Stomach (tissue), 4 donors: Measurements from ENCODE around the gene CCDC178.

Experiments
- CTCF ChIP-seq, 7 experiments: fragments of 450-650 bp in 4 of 7; fragments of 200-600 bp in 3 of 7; sonication (generic) in 3 of 7; IDR thresholded peaks; one replicate each; pipeline ENCODE4 v1.5.1; 2016 to 2019; ENCODE audit warnings: antibody characterized with exemption in 7 of 7, control low read depth in 2 of 7, mild to moderate bottlenecking in 1 of 7
- EP300 ChIP-seq: sonication (generic); formaldehyde crosslinking; IDR thresholded peaks from one replicate; pipeline ENCODE4 v1.6.1; 2017; ENCODE audit warnings: antibody characterized with exemption
- POLR2A ChIP-seq, 4 donors: fragments of 450-650 bp; IDR thresholded peaks; one replicate each; pipeline ENCODE4 v1.6.1; 2016; ENCODE audit warnings: antibody characterized with exemption in 4 of 4, control low read depth in 2 of 4, mild to moderate bottlenecking in 1 of 4, moderate library complexity in 1 of 4
- POLR2AphosphoS5 ChIP-seq, 3 donors: sonication (generic); formaldehyde crosslinking; IDR thresholded peaks; one replicate each; pipeline ENCODE4 v1.6.1; 2016; ENCODE audit warnings: antibody characterized with exemption in 3 of 3

DNA sequence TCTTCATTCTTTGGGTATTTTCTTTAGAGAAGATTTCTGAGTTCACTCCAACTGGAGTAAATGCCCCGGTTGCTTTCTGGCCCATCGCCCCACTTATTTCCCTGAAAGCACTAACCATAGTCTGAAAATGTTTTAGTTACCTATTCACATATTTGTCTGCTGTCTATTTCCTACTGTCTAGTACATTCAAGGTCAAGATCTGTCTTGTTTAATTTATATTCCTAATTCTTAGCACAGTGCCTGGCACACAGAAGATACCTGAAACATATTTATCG is 533.3 kb downstream of the CCDC178 start:
- TF ChIP-seq POLR2A (IDR thresholded peaks at IDR 0.05) (no peak), CTCF (IDR thresholded peaks at IDR 0.05) (no peak), EP300 (no peak), POLR2AphosphoS5 (IDR thresholded peaks at IDR 0.05) (no peak)
